Measurements from ENCODE around the gene SSNA1.

- TF ChIP-seq CTCF (IDR thresholded peaks at IDR 0.05) (no peak), POLR2A (IDR thresholded peaks at IDR 0.05) (no peak)
These were observed 41.6 kb downstream of the SSNA1 start for GRCh38 chr9:137229903-137230704.
